ENCODE data around the gene BCL7A. TPM values are rescaled to one million over a fixed set of nuclear protein-coding genes. Genes with fewer than 3 reads are reported as not detected.

The BCL7A gene
- total and polyA plus RNA-seq, 2 experiments from 2014 or later: 9.6 to 14.9 TPM

- no peaks in the 10 kb centered on the region for H3K9me3 ChIP-seq (ENCODE audit: low read depth)
- H3K27ac ChIP-seq: no peak overlapping the region
Observed at GRCh38 chr12:122089077-122089476, 67.4 kb downstream of the BCL7A start.

GRCh38 chr12:122090759-122091515, 69.3 kb downstream of the BCL7A start:
- Histone ChIP-seq H3K79me2 (peaks cover 96% of the 10 kb centered on the region), H3K27me3 (no peaks in the 10 kb centered on the region), H3K4me1 (ENCODE audit: insufficient read depth) (peaks cover 8% of the 10 kb centered on the region), H3K27ac (peak overlapping the region; percentile 51), H3K36me3 (replicated peaks; ENCODE audit: insufficient read depth, low read depth) (no peaks in the 10 kb centered on the region), H4K20me1 (ENCODE audit: insufficient read depth, poor library complexity, severe bottlenecking) (peaks cover 5% of the 10 kb centered on the region), H3K4me3 (no peak overlapping the region), H3K4me2 (no peak overlapping the region), H3K9me2 (replicated peaks; ENCODE audit: insufficient read depth) (no peaks in the 10 kb centered on the region), H2AFZ (no peak overlapping the region), H3K9me3 (ENCODE audit: low read depth) (no peaks in the 10 kb centered on the region)
- WGBS (ENCODE audit: low lambda C conversion rate, missing lambda C conversion rate): 65% methylated on average over 7 of the region's 7 CpGs
- peak; percentile 51 for DNase-seq (ENCODE audit: low spot score)
- no peak for TF ChIP-seq EZH2phosphoT487 (IDR thresholded peaks at IDR 0.05; ENCODE audit: low read depth, severe bottlenecking, unreplicated experiment)
- TF ChIP-seq EZH2 (IDR thresholded peaks at IDR 0.05; ENCODE audit: borderline replicate concordance): no peak

More at GRCh38 chr12:122089077-122089476, 67.4 kb downstream of the BCL7A start:
- TF ChIP-seq CTCF (IDR thresholded peaks at IDR 0.05; ENCODE audit: poor library complexity) (no peak), EZH2phosphoT487 (IDR thresholded peaks at IDR 0.05; ENCODE audit: low read depth, severe bottlenecking, unreplicated experiment) (no peak), EZH2 (IDR thresholded peaks at IDR 0.05; ENCODE audit: borderline replicate concordance) (no peak)
- Histone ChIP-seq H3K4me2 (no peak overlapping the region), H3K79me2 (peaks cover 97% of the 10 kb centered on the region), H3K4me1 (ENCODE audit: insufficient read depth) (peaks cover 8% of the 10 kb centered on the region), H4K20me1 (ENCODE audit: insufficient read depth, poor library complexity, severe bottlenecking) (peaks cover 5% of the 10 kb centered on the region), H2AFZ (no peak overlapping the region), H3K36me3 (replicated peaks; ENCODE audit: insufficient read depth, low read depth) (no peaks in the 10 kb centered on the region), H3K4me3 (no peak overlapping the region), H3K9me2 (replicated peaks; ENCODE audit: insufficient read depth) (no peaks in the 10 kb centered on the region), H3K27me3 (no peaks in the 10 kb centered on the region)
- WGBS (ENCODE audit: low lambda C conversion rate, missing lambda C conversion rate): 75% methylated on average over 2 of the region's 2 CpGs
- no peak for DNase-seq (ENCODE audit: low spot score)

- no peaks in the 10 kb centered on the region for H3K36me3 ChIP-seq (replicated peaks; ENCODE audit: insufficient read depth, low read depth)
- H3K9me3 ChIP-seq (ENCODE audit: low read depth): no peaks in the 10 kb centered on the region
- no peak overlapping the region for H2AFZ ChIP-seq
- TF ChIP-seq CTCF (IDR thresholded peaks at IDR 0.05; ENCODE audit: poor library complexity): no peak
- TF ChIP-seq EZH2 (IDR thresholded peaks at IDR 0.05; ENCODE audit: borderline replicate concordance): no peak
- TF ChIP-seq EZH2phosphoT487 (IDR thresholded peaks at IDR 0.05; ENCODE audit: low read depth, severe bottlenecking, unreplicated experiment): no peak
- DNase-seq (ENCODE audit: low spot score): no peak
- no peaks in the 10 kb centered on the region for H3K9me2 ChIP-seq (replicated peaks; ENCODE audit: insufficient read depth)
- no peak overlapping the region for H3K4me2 ChIP-seq
- no peak overlapping the region for H3K4me3 ChIP-seq
- H3K79me2 ChIP-seq: peaks cover 90% of the 10 kb centered on the region
- H3K4me1 ChIP-seq (ENCODE audit: insufficient read depth): peaks cover 29% of the 10 kb centered on the region
- 88% methylated on average over 8 of the region's 9 CpGs for WGBS (ENCODE audit: low lambda C conversion rate, missing lambda C conversion rate)
- no peaks in the 10 kb centered on the region for H3K27me3 ChIP-seq
- H3K27ac ChIP-seq: peak overlapping the region; percentile 7
- H4K20me1 ChIP-seq (ENCODE audit: insufficient read depth, poor library complexity, severe bottlenecking): peaks cover 4% of the 10 kb centered on the region
Observed at GRCh38 chr12:122093098-122093883, 71.6 kb downstream of the BCL7A start.

Measured in hepatocyte (in vitro differentiated cells).